ENCODE measurements around the gene RBM38. TPM values are rescaled to one million over a fixed set of nuclear protein-coding genes. Genes with fewer than 3 reads are reported as not detected.
"Not testable (repeated sequence)": the region's sequence is repeated elsewhere in the genome, so short reads cannot be mapped to it uniquely, and the experiment has no call there.

RBM38 gene
- total and polyA plus RNA-seq, 3 experiments from 2014 or later: 94.4 to 107 (median 101) TPM

DNA sequence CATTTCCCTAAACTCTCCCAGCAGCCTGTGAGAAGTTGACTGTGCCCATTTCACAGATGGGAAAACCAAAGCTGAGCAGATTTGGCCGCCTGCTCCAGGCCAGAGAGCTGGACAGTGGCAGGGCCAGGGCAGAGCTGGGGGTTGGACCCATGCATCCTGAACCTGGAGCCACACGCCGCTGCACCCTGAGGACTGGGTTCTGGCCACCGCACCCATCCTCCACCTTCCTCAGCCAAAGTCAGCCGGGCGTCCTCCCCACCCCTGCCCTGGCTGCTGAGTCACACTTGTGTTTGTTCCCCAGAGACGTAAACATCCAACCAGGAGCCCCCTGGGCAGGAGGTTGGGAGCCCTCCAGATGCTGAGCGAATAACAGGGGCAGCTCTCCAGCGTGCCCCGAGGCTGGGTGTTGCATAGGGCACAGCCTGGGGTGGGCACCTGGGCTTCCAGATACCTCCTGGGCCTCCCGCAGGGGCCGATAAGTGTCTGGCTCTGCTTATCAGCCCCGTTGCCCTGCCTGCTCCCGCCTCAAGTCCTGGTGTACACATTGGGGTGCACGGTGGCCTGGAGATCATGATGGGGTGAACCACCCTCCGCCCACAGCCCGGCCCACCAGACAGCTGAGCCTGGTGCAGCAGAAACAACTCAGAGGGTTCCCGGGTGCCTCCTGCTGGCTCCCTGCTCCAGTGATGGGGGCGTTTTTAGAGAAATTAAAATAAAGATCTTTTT, 23.8 kb downstream of the RBM38 start:
- Mint-ChIP-seq H3K9me3 (no peaks in the 10 kb centered on the region), H3K36me3 (peaks cover 0 to 5% (median 0%) of the 10 kb centered on the region in 3 donors), H3K4me3 (no peak overlapping the region), H3K27ac (no peak overlapping the region), H3K27me3 (no peaks in the 10 kb centered on the region), H3K4me1 (peaks cover 16 to 35% (median 18%) of the 10 kb centered on the region in 3 donors)
- Histone ChIP-seq H3K27me3 (ENCODE audit: insufficient read depth, low read length, poor library complexity, severe bottlenecking) (no peaks in the 10 kb centered on the region), H3K4me3 (ENCODE audit: low read length) (no peak overlapping the region), H3K36me3 (ENCODE audit: insufficient read depth, low read length) (no peaks in the 10 kb centered on the region), H3K4me1 (ENCODE audit: insufficient read depth, low read length) (peaks cover 28% of the 10 kb centered on the region), H3K9me3 (ENCODE audit: low read length) (no peaks in the 10 kb centered on the region), H3K27ac (ENCODE audit: low read depth, low read length) (peak overlapping the region; percentile 51)
- DNase-seq: no peak
- ChIA-PET CTCF (no interaction called here), POLR2A (no interaction called here)

DNA sequence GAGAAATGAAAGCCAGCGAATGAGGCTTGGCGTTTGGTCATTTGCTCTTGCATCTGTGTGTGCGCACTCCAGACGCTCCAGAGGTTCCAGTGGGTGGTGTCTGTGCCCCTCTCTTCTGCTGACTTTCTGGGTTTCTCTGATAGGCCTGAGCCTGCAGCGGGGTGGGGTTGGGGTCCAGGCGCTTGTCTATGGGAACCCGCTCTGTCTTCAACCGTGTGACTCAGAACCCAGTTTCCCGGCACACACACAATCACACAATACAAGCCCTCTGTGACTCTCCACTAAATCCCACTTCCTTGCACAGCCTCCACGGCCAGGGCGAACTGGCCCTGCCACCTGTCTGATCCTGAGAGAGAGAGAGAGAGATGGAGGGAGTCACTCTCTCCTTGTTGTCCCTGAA, 24.6 kb downstream of the RBM38 start:
- Mint-ChIP-seq H3K9me3 (no peaks in the 10 kb centered on the region), H3K4me3 (no peak overlapping the region), H3K27ac (peak overlapping the region in 3 of 8 donors; percentile 39 to 64 (median 61)), H3K27me3 (no peaks in the 10 kb centered on the region), H3K36me3 (no peaks in the 10 kb centered on the region), H3K4me1 (peaks cover 15 to 29% (median 17%) of the 10 kb centered on the region in 3 donors)
- ChIA-PET POLR2A (no interaction called here), CTCF (interaction anchor here (0.6 to 1.2 kb wide), 2 partner anchors 26 to 62 kb away, joined by 3 to 4 read pairs; no protein-coding TSS in a partner anchor)
- Histone ChIP-seq H3K27me3 (ENCODE audit: insufficient read depth, low read length, poor library complexity, severe bottlenecking) (no peaks in the 10 kb centered on the region), H3K4me3 (ENCODE audit: low read length) (no peak overlapping the region), H3K36me3 (ENCODE audit: insufficient read depth, low read length) (no peaks in the 10 kb centered on the region), H3K27ac (ENCODE audit: low read depth, low read length) (peak overlapping the region; percentile 51), H3K9me3 (ENCODE audit: low read length) (no peaks in the 10 kb centered on the region), H3K4me1 (ENCODE audit: insufficient read depth, low read length) (peaks cover 28% of the 10 kb centered on the region)
- DNase-seq: no peak

DNA sequence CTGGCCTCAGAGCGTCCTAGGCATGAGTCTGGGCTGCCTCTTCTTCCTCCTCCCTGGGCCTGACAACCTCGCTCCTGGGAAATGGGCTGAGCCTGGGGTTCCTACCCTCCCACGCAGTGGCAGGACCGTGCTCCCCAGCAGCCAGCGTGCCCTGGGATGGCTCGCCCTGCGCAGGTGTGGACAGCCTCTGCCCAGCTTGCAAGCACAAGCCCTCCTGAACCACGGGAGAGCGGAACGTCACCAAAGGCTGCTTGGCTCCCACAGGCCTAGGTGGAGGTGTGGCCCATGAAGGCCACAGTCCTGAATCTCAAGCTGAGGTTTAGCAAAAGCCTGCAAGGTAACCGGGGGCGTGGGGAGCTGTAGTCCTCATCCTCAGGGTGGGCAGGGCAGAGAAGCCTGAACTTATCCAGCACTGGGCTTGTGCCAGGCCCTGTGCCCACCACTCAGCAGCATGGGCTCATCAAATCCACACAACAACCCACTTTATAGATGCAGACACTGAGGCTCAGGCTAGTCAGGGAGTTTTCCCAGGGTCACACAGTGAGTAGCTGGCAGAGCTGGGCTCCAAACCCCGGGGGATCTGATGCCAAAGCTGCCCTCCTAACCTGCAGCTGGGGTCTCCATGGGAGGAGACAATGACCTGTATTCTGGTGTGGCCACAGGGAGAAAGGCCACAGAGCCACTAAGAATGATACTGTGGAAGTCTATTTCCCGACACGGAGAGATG, 25.3 kb downstream of the RBM38 start:
- DNase-seq: no peak
- Histone ChIP-seq H3K36me3 (ENCODE audit: insufficient read depth, low read length) (no peaks in the 10 kb centered on the region), H3K4me1 (ENCODE audit: insufficient read depth, low read length) (peaks cover 23% of the 10 kb centered on the region), H3K9me3 (ENCODE audit: low read length) (no peaks in the 10 kb centered on the region), H3K4me3 (ENCODE audit: low read length) (no peak overlapping the region), H3K27me3 (ENCODE audit: insufficient read depth, low read length, poor library complexity, severe bottlenecking) (no peaks in the 10 kb centered on the region), H3K27ac (ENCODE audit: low read depth, low read length) (no peak overlapping the region)
- CTCF ChIA-PET: interaction anchor here (0.6 to 1.2 kb wide), 2 partner anchors 27 to 61 kb away, joined by 3 to 4 read pairs; no protein-coding TSS in a partner anchor
- H3K36me3 Mint-ChIP-seq: no peaks in the 10 kb centered on the region
- no peaks in the 10 kb centered on the region for H3K27me3 Mint-ChIP-seq
- no peaks in the 10 kb centered on the region for H3K9me3 Mint-ChIP-seq
- H3K4me1 Mint-ChIP-seq: peaks cover 10 to 23% (median 11%) of the 10 kb centered on the region in 3 donors
- no peak overlapping the region for H3K4me3 Mint-ChIP-seq
- peak overlapping the region in 4 of 8 donors; percentile 21 to 64 (median 42) for H3K27ac Mint-ChIP-seq
- POLR2A ChIA-PET: no interaction called here

DNA sequence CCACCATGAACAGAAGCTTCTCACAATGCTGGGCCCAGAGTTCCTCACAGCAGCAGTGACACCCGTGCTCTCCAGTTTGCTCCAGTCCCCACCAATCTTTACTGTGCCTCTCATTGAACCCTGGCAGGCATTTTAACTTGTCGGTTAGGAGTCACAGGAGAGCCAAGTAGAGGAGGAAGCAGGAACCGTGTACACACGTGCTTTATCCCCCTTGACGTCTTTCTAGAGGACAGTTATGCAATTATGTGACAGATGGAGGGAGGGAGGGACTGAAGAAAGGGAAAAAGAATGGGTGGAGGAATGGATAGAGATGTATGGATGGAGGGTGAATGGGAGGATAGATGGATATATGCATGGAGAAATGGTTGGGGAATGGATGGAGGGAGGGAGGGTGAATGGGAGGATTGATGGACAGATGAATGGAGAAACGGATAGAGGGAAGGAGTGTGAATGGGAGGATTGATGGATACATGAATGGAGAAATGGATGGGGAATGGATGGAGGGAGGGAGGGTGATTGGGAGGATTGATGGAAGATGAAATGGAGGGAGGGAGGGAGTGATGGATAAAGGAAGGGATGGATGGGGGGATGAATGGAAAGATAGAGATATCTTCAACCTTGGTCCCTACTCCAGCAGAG, 26.0 kb downstream of the RBM38 start:
- Mint-ChIP-seq H3K36me3 (no peaks in the 10 kb centered on the region), H3K4me1 (peaks cover 8 to 17% (median 9%) of the 10 kb centered on the region in 3 donors), H3K9me3 (no peaks in the 10 kb centered on the region), H3K27me3 (no peaks in the 10 kb centered on the region), H3K27ac (peak overlapping the region in 1 of 8 donors; percentile 5), H3K4me3 (no peak overlapping the region)
- H3K27ac ChIP-seq (ENCODE audit: low read depth, low read length): no peak overlapping the region
- H3K36me3 ChIP-seq (ENCODE audit: insufficient read depth, low read length): no peaks in the 10 kb centered on the region
- ChIA-PET CTCF (interaction anchor here (1.2 kb wide), 1 partner anchor 28 kb away, joined by 3 read pairs; no protein-coding TSS in a partner anchor), POLR2A (interaction anchor here (0.7 kb wide), 1 partner anchor 18 kb away, joined by 3 read pairs; no protein-coding TSS in a partner anchor)
- no peak for DNase-seq
- peaks cover 16% of the 10 kb centered on the region for H3K4me1 ChIP-seq (ENCODE audit: insufficient read depth, low read length)
- H3K4me3 ChIP-seq (ENCODE audit: low read length): no peak overlapping the region
- H3K27me3 ChIP-seq (ENCODE audit: insufficient read depth, low read length, poor library complexity, severe bottlenecking): no peaks in the 10 kb centered on the region
- H3K9me3 ChIP-seq (ENCODE audit: low read length): no peaks in the 10 kb centered on the region

DNA sequence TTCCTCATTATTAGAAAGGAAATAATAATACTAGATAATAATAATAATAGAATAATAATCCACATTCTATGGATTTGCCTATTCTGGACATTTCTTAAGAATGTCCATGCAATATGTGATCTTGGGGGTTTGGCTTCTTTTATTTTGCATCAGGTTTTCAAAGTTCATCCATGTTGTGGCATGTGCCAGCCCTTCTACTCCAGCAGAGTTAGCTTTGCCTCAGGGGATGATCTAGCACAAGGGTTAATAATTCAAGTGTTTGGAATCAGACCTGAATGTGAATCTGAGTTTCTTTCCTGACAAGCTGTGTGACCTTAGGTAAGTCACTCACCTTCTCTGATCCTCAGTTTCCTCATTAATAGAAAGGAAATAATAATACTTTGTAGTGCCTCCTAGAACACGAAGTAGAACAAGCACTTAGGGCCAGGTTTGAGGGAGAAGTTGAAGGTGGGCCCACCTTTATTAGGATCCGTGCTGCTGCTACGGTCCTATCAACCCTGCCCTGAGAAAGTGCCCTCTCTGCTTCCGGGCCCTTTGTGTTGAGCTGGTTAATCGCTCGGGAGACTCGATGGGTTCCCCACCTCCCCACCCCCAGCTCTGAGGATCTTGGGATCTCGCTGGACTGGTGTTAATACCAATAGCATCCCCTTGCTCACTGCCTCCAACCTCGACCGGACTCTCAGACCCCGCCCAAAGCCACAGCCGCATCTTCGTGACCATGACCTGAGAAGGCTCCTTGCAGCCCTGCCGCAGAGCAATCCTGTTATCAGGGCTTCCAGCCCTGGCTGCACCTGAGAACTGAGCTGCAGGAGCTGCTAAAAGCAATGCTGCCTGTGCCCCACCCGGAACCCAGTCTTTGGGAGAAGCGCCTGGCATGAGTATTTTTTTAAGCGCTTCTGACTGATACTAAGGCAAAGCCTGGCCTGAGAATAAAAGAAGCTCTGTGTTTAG, 26.9 kb downstream of the RBM38 start:
- H3K4me1 Mint-ChIP-seq: peaks cover 0 to 7% (median 2%) of the 10 kb centered on the region in 3 donors
- no peak for DNase-seq

GRCh38 chr20:57419479-57419878, 28.3 kb downstream of the RBM38 start:
- H3K4me1 ChIP-seq (ENCODE audit: insufficient read depth, low read length); POLR2A ChIA-PET; H3K4me3 ChIP-seq (ENCODE audit: low read length); H3K27me3 Mint-ChIP-seq; H3K27me3 ChIP-seq (ENCODE audit: insufficient read depth, low read length, poor library complexity, severe bottlenecking); H3K27ac Mint-ChIP-seq; H3K9me3 ChIP-seq (ENCODE audit: low read length); H3K27ac ChIP-seq (ENCODE audit: low read depth, low read length); H3K36me3 ChIP-seq (ENCODE audit: insufficient read depth, low read length); H3K36me3 Mint-ChIP-seq; DNase-seq; H3K4me3 Mint-ChIP-seq; H3K9me3 Mint-ChIP-seq: not testable (repeated sequence)
- peaks cover 3 to 15% (median 10%) of the 10 kb centered on the region in 3 donors for H3K4me1 Mint-ChIP-seq
- CTCF ChIA-PET: interaction anchor here (0.8 to 1.8 kb wide), 3 partner anchors 11 to 16 kb away, joined by 3 to 4 read pairs (median 3); no protein-coding TSS in a partner anchor

More for the DNA sequence above, 26.9 kb downstream of the RBM38 start:
- no peak overlapping the region for H3K4me3 Mint-ChIP-seq
- H3K27ac ChIP-seq (ENCODE audit: low read depth, low read length): no peak overlapping the region
- no peaks in the 10 kb centered on the region for H3K36me3 Mint-ChIP-seq
- no peaks in the 10 kb centered on the region for H3K36me3 ChIP-seq (ENCODE audit: insufficient read depth, low read length)
- no peak overlapping the region for H3K4me3 ChIP-seq (ENCODE audit: low read length)
- ChIA-PET POLR2A (interaction anchor here (0.7 to 1.0 kb wide), 2 partner anchors 19 to 26 kb away, joined by 3 to 4 read pairs; no protein-coding TSS in a partner anchor), CTCF (interaction anchor here (1.3 to 1.8 kb wide), 3 partner anchors 14 to 29 kb away, joined by 3 to 4 read pairs (median 3); no protein-coding TSS in a partner anchor)
- no peaks in the 10 kb centered on the region for H3K9me3 Mint-ChIP-seq
- H3K4me1 ChIP-seq (ENCODE audit: insufficient read depth, low read length): peaks cover 8% of the 10 kb centered on the region
- no peaks in the 10 kb centered on the region for H3K27me3 ChIP-seq (ENCODE audit: insufficient read depth, low read length, poor library complexity, severe bottlenecking)
- H3K9me3 ChIP-seq (ENCODE audit: low read length): no peaks in the 10 kb centered on the region
- H3K27me3 Mint-ChIP-seq: no peaks in the 10 kb centered on the region
- peak overlapping the region in 1 of 8 donors; percentile 52 for H3K27ac Mint-ChIP-seq

DNA sequence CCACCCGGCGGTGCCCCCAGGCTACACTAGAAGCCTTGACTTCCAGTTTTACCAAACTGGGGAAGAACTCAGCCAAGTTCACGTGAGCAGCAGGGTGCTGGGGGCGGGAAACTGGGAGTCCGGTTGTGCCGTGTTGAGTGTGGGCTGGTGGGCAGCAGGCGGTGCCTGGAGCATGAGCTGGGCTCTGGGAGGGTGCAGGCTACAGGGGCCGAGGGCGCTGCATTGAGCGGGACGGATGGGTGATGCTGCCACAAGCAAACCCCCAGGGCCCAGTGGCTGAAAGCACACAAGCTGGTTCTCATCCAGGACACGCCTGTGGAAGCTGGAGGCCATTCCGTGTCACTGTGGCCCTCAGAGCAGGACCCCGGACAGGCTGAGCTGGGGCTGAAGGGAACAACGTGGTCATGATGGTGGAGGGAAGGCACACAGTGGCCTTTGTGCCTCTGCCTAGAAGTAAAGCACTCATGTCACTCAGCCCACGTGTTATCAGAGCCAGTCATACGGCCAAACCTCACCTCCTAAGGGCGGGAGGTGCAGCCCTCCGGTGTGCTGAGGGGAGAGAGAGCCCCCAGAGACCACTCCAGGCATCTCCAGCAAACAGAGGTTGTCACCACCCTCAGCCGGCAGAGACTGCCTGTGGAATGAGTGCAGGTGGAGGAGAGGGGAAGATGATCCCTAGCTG, 29.5 kb downstream of the RBM38 start:
- H3K9me3 Mint-ChIP-seq: no peaks in the 10 kb centered on the region
- peak overlapping the region in 1 of 8 donors; percentile 82 for H3K27ac Mint-ChIP-seq
- CTCF ChIA-PET: interaction anchor here (1.0 kb wide), 1 partner anchor 31 kb away, joined by 5 read pairs; no protein-coding TSS in a partner anchor

More for the DNA sequence above, 29.5 kb downstream of the RBM38 start:
- no peak overlapping the region for H3K4me3 Mint-ChIP-seq
- no peaks in the 10 kb centered on the region for H3K9me3 ChIP-seq (ENCODE audit: low read length)
- peaks cover 7 to 26% (median 11%) of the 10 kb centered on the region in 3 donors for H3K4me1 Mint-ChIP-seq
- POLR2A ChIA-PET: no interaction called here
- H3K27me3 ChIP-seq (ENCODE audit: insufficient read depth, low read length, poor library complexity, severe bottlenecking): no peaks in the 10 kb centered on the region
- H3K27ac ChIP-seq (ENCODE audit: low read depth, low read length): no peak overlapping the region
- H3K36me3 Mint-ChIP-seq: no peaks in the 10 kb centered on the region
- H3K4me1 ChIP-seq (ENCODE audit: insufficient read depth, low read length): peaks cover 17% of the 10 kb centered on the region
- no peaks in the 10 kb centered on the region for H3K27me3 Mint-ChIP-seq
- no peaks in the 10 kb centered on the region for H3K36me3 ChIP-seq (ENCODE audit: insufficient read depth, low read length)
- no peak overlapping the region for H3K4me3 ChIP-seq (ENCODE audit: low read length)
- no peak for DNase-seq

All from CD8-positive, alpha-beta memory T cell (primary cell).